ENCODE results near the gene COTL1. TPM values are rescaled to one million over a fixed set of nuclear protein-coding genes. Genes with fewer than 3 reads are reported as not detected.
"Not testable (repeated sequence)": the region's sequence is repeated elsewhere in the genome, so short reads cannot be mapped to it uniquely, and the experiment has no call there.

Gene COTL1
- total RNA-seq, 1 experiment from 2014 or later = 85.8 TPM

DNA sequence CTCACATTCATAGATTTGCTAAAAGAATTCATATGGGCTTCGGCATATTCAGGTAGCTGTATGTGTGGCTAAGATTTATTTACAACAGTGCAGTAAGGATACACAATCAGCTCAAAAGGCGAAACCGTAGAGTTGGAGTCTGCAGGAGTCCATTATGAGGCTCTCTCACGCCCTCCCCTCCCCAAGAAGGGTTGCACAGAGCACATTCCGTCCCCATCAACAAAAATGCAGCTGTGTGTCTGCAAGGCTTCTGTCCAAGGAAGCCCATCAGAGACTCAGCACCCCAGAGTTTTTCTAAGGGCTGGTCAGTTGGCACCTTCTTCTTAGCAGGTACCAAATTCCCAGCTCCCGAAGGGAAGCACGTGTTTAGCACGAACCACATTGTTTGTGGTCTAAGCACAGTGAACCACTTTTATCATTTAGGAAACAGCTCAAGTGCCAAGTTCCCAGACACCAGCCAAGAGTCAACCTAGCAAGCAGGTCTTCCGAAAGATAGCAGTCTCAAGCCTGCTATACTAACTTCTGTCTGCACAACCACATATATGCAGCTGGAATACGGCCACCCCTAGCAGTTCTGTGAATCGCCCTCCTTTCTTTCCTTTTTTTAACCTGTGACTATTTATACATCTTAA, 84.9 kb downstream of the COTL1 start:
- peak; percentile 32 for DNase-seq (ENCODE audit: low read depth)

DNA sequence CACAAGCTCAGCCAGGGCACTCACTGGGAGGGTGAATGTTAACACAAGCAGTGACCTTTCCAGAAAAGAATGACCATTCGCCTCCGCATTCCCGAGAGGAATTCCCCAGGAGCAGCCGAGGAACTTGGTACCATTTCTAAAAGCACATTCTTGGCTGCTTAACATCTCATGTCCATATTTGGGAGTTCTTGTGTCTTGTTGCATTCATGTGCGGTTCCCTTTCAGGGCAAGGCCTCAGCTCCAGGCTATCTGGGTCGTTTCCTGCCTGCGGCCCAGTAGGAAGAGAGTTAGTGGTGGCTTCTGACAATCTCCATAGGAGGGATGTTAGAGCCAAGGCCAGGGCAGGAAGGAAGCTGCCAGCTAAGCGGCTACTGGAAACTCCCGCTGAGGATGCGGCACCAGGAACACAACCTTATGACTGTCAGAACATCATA, 85.6 kb downstream of the COTL1 start:
- peak; percentile 93 for DNase-seq (ENCODE audit: low read depth)

DNA sequence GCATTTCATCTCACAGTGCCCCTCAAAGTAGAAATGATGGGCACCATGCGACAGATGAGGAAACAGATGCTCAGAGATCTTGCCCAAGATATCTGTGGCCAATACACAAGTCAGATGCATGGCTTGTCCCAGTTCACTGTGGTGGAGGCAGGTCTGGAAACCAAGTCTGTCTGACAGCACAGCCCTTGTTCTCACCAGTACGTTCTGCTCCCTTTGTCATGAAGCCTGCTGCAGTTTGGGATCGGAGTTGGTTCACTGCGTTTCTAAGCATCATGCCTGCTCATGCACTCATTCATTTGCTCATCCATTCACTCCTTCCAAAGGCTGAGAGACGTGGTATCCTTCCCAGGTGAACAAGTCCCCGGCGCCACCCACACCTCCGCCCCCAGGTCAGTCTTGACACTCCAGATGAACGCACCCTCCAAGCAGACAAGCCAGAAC, 86.2 kb downstream of the COTL1 start:
- DNase-seq (ENCODE audit: low read depth) = no peak

DNA sequence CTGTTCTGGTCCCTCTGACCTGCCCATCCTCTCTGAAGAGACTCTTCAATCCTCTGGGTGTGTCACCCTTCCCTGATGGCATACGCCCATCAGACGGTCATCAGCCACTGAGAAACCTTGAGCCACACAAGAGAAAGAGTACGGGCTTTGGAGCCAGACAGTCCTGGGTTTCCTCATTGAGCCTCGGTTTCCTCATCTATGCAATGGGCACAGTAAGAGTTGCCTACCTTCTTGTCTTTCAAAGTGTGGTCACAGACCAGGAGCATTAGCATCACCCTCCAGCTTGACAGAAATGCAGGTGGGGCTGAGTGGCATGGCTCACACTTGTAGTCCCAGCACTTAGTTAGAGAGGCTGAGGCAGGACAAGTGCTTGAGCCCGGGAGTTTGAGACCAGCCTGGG, 87.3 kb downstream of the COTL1 start:
- DNase-seq (ENCODE audit: low read depth) = no peak

DNA sequence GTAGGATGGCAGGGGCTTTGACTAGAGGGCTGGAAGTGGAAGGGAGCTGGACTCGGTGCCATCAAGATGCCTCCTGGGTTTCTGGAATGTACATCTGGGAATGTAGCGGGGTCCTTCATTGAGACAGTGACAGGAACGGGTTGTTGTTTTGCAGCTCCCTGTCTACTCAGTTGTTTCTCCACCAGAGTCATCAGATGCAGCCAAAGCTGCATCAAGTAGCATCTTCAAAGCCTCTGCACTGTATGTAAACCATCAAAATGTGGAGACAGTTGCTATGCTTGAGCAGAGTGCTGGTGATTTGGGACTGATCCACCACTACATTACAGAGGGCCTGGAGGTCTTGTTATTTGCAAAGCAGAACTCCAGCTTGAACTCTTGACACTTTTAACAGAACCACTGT, 88.3 kb downstream of the COTL1 start:
- no peak for DNase-seq (ENCODE audit: low read depth)

DNA sequence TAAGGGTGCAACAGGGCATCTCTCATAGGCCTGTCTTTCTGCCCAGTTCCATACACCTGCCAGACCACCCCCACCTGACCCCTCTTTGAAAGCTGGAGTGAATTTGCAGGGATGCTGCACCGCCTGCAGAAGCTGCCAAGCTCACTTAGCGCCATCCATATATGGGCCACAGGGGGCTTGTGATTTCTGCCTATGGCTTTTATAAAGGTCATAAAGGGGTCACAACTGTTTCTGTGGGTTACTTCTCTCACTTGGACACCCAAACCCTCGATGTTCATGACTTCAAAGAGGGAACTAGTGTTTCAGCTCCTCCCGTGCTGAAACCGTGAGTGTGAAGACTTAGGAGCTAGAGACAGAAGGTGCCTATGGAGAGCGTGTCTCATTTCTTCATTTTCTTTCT, 89.6 kb downstream of the COTL1 start:
- DNase-seq (ENCODE audit: low read depth) = no peak

DNA sequence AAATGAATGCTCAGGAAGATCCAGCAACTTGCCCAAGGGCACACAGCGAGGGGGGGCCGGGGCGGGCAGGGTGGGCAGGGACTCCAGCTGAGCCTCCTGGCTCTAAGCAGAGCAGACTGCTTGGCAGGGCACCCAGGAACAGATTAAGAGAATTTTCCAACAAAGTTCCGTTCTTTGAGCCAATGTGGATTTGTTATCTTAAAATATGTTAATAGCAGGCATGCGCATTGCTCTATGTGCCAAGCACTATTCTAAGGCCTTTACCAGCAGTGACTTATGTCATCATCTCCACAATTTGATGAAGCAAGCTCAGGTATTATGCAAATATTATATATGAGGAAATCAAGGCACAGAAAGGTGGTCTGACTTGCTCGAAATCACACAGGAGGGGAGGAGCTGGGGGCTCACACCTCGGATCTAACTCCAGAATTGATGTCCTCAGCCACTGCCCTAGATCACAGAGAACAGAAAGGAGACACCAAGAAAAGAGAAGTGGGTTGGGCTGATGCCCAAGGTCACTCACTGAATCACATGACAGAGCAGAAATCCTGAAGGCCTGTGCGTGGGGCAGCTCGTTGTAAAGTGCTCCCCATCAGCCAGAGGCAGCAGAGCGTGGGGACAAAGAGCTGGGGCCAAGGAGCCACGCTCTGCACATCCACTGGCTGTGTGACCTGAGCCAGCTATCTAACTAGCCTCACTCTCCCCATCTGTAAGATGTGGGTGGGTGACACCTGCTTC, 90.2 kb downstream of the COTL1 start:
- no peak for DNase-seq (ENCODE audit: low read depth)

DNA sequence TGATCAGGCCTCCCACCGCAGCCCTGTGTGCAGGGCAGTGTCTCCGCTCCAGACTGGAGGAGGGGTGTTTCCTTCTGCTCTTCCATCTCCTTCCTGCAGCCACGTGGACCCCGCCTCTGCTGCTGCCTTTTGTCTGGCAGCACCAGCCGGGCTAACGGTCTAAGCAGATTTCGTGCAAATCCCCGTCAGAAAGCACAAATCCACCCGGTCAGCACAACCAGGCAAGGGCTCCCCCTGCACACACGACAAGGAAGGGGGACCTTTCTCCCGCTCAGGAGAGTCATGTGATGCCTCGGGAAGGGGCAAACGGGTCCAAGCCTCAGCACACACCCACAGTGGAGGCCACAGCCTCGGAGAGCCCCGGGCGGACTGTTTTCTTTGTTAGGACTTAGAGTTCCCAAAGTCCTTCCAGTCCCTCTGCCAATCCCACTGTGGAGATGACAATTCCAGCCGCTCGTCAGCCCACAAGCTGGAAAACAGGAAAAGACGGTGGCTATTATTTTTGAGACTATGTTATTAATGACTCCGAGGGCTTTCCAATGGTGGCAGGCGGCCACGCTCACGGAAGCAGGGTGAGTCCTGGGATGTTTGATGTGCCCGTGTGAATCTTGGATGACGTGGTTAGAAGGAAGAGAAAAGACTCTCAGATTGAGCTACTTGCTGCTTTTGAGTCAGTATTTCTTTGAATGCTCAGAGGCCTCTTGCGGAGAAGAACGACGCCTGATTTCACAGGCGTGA, 90.9 kb downstream of the COTL1 start:
- no peak for DNase-seq (ENCODE audit: low read depth)

DNA sequence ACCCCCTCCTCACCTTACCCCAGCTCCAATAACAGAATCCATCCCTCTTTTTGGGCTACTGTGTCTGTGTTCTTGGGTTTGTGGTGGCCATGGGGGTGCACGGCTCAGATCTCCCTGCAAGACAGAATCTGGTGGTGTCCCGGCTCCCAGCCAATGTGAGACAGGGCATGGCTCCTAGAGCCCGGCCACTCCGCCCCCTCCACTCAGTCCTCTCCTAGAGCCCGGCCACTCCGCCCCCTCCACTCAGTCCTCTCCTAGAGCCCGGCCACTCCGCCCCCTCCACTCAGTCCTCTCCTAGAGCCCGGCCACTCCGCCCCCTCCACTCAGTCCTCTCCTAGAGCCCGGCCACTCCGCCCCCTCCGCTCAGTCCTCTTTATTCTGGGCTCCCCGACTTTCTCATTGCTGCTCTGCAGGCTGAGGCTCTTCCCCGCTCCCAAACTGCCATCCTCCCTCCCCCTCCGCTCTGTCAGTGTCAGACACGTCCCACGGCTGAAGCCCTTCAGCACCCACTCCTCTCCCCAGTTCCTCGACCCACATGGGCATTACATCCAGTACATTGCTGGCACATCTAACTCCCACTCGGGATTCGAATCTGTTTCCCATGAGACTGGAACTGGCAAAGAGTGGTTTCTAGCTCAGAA, 92.8 kb downstream of the COTL1 start:
- DNase-seq (ENCODE audit: low read depth) = not testable (repeated sequence)

DNA sequence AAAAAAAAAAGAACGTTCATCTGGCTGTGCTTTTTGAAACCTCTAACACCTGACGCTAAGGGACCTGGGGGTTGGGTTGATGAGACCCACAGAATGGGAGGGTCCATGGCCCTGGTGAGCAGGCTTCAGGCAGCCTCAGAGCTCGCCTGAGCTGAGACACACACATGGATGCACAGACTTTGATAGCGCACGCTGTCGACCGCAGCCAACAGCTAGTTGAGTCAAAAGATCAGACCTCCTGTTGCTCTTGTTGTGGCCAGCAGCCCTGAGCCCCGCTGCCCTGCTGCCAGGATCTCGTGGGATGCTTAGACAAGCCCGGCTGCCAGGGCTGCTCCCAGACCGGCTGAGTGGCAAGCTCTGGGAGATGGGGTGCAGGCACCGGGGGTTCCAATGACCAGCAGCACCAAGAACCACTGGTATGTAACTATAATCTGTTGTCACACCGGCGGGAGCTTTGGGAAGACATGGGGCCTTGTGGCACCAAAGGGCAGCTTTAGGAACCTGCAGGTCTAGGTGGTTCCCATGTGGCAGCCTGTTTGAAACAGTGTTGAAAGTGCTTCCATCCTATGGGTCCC, 93.4 kb downstream of the COTL1 start:
- no peak for DNase-seq (ENCODE audit: low read depth)

DNA sequence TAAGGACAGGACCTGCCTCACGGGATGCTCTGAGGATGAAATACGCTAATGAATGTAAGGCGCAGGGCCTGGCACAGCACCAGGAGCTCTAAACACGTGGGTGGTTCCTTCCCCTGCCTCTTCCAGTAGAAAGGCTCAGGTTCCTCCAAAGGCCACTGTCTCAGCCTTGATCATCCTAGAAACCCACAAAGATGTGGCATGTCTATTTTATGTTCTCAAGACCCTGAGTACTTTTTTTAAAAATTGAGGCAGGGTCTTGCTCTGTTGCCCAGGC, 96.4 kb downstream of the COTL1 start:
- DNase-seq (ENCODE audit: low read depth) = no peak

DNA sequence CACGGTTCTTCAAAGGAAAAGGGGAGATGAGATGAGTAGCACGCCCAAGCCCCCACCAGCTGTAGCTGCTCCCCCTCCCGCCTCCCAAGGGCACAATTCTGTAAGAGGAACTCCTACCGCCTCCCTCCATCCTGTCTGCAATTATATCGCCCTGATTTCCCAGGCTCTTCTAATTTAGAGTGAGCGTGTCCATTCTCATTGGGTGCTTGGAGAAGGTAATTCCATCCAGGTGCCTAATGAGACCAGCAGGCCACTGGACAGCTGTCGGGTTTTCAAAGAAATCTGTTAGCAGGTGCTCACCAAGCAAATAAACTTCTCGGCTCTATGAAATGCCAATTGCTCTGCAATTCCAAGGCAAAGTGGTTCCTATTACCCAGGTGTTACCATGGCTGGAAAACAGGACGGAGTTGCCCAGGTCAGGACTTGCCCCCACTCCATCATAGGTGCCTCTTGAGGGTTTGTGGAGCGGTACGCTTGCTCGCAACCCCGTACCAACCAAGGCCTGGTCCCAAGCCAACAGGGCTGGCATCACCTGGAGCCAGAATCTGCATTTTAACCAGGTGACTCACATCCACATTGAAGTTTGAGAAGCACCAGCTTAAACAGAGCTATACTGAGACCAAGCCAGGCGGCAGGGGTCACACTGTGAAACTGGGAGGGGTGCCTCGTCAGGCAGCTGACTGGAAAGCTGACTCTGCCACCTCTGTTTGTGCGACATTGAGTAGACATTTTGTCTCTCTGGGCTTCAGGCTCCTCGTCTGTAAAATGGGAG, 97.0 kb downstream of the COTL1 start:
- no peak for DNase-seq (ENCODE audit: low read depth)

DNA sequence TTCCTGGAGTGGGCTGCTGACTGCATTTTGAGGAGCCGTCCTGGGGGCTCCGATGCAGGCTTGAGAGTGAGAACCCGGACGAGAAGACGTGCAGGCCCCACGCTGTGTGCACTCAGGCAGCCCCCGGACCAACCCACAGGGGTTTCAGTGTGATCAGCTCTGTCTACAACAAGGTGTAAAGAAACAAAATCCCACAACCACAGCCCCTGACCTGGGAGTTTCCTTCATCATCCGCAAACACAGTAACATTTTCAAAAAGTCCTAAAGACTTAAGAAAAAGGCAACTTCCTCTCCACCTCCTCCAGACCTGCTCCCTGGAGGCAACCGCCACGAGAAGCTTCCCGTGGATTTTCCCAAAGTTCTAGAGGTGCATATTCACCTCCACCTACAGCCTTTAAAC, 98.0 kb downstream of the COTL1 start:
- DNase-seq (ENCODE audit: low read depth) = no peak

DNA sequence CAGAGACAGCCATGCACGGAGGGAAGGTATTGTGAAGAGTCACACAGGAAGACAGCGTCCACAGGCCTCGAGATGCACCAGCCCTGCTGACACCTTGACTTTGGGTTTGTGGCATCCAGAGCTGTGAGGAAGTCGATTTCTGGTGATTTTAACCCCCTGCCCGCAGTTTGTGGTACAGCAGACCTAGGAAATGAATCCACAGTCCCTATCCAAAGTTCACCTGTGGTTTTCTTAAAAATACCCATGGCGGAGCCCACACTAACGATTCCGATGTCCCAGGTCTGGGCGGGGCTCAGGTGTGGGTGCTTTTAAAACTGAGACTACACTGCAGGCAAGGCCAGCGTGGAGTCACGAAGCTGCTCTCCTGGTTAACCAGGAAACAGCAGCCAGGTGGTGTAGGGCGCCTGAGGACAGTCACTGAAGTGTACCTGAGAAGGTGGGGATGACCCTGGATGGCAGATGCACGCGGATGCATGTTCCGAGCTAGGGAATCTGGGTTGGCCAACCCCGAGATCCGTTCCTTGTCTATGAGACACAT, 99.0 kb downstream of the COTL1 start:
- no peak for DNase-seq (ENCODE audit: low read depth)

DNA sequence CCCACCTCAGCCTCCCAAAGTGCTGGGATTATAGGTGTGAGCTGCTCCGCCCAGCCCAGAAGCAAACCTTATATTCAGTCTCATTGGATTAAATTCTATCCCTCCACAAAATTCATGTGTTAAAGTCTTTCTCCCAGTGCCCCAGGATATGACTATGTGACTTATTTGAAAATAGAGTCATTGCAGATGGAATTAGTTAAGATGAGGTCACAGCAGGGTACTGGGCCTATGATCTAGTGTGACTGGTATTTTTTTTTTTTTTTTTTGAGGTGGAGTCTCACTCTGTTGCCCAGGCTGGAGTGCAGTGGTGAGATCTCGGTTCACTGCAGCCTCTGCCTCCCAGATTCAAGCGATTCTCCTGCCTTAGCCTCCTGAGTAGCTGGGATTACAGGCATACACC, 99.7 kb downstream of the COTL1 start:
- peak; percentile 26 for DNase-seq (ENCODE audit: low read depth)

DNA sequence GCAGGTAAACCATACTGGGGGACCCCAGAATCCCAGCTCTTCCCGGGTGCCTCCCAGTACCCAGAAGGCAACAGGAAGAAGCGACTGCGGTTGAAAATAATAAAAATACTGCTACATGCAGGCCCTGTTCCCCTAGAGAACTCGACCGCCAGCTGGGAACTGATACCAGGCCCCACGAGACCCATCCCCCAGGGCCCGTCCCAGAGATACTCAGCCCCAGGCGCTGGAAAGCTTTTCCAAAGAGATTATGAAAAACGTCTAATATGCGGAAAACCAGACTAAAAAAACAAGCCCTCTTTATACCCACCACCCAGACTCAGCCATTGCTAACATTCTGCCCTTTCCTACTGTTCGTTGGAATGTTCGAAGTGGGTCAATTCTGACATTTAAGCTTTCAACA, 100.5 kb downstream of the COTL1 start:
- DNase-seq (ENCODE audit: low read depth) = no peak

Other genes starting within 250 kb of the COTL1 start
- not detected in 2 replicates for gene ATP2C2, start 249.5 kb downstream of the COTL1 start, total RNA-seq (2014; rRNA removed)
- gene MEAK7, start 113.4 kb downstream of the COTL1 start, total RNA-seq (2014; rRNA removed) = 15.3 and 17.2 TPM in 2 replicates
- gene KLHL36, start 30.4 kb upstream of the COTL1 start, total RNA-seq (2014; rRNA removed) = 40.7 and 45.5 TPM in 2 replicates
- gene USP10, start 81.9 kb upstream of the COTL1 start, total RNA-seq (2014; rRNA removed) = 70.6 and 71.6 TPM in 2 replicates
- 2.6 and 3.0 TPM in 2 replicates for gene CRISPLD2, start 201.9 kb upstream of the COTL1 start, total RNA-seq (2014; rRNA removed)